GM12878 (cell line): ENCODE data around the gene VEGFB. TPM values are rescaled to one million over a fixed set of nuclear protein-coding genes. Genes with fewer than 3 reads are reported as not detected.
A peak's percentile ranks its signal among the peaks of the same experiment; 100 is the strongest.

Experiments
- ATAC-seq: fragments of 200-7000 bp; cut with Tn5 transposase; 3 replicates; pipeline ENCODE4 v1.9.1; 2020; ENCODE audit warnings: mild to moderate bottlenecking, moderate library complexity
- BruUV-seq: library from RNA; stranded (reverse); fragments of 400-500 nt; replicated peaks from 2 replicates; lab custom pipeline; 2021; lab: Mats Ljungman, UMichigan
- CTCF ChIA-PET: fragments of 300-600 bp; sonication (Branson Sonifier 250); formaldehyde crosslinking; extraction: SDS; loops from one replicate; lab custom pipeline; 2021; ENCODE audit warnings: inconsistent platforms; lab: Yijun Ruan, JAX
- POLR2A ChIA-PET: fragments of 350-600 bp; formaldehyde crosslinking; extraction: SDS; loops from one replicate; lab custom pipeline; 2021; ENCODE audit warnings: inconsistent platforms; lab: Charles Lee
- RAD21 ChIA-PET: fragments of 300-600 bp; sonication (Branson Sonifier 250); formaldehyde crosslinking; loops from one replicate; lab custom pipeline; 2023; ENCODE audit warnings: antibody characterized with exemption; ENCODE audit not compliant: unreplicated experiment; lab: Charles Lee
- SMC1A ChIA-PET: fragments of 300-600 bp; sonication (Branson Sonifier 250); formaldehyde crosslinking; loops from one replicate; lab custom pipeline; 2023; ENCODE audit not compliant: unreplicated experiment, uncharacterized antibody; lab: Charles Lee
- DNase-seq: peaks from one replicate; pipeline ENCODE4 v3.0.0-alpha.2; 2011; ENCODE audit warnings: low read depth, low spot score
- FAIRE-seq: peaks from 3 replicates; lab custom pipeline; 2011; peaks lifted over from hg19 to GRCh38; lab: Jason Lieb, UNC
- H2AFZ ChIP-seq: 2 replicates; pipeline ENCODE4 v1.6.0; 2011; ENCODE audit warnings: low read depth, low read length, control low read depth; ENCODE audit not compliant: control insufficient read depth
- H3K27ac ChIP-seq: 2 replicates; pipeline ENCODE4 v1.5.1; 2011; ENCODE audit warnings: control low read depth; ENCODE audit not compliant: control insufficient read depth, insufficient read depth
- H3K27me3 ChIP-seq, 2 experiments: replicated peaks in 1 of 2; 2 replicates each; pipeline versions ENCODE4 v1.6.0 to v1.6.1; 2011; ENCODE audit warnings: low read length in 1 of 2; ENCODE audit not compliant: control insufficient read depth in 2 of 2, insufficient read depth in 2 of 2
- H3K36me3 ChIP-seq, 2 experiments: 2 replicates each; pipeline ENCODE4 v1.5.1; 2011; ENCODE audit warnings: low read length in 1 of 2; ENCODE audit not compliant: control insufficient read depth in 2 of 2, insufficient read depth in 2 of 2
- H3K4me1 ChIP-seq: 2 replicates; pipeline ENCODE4 v1.6.1; 2011; ENCODE audit warnings: mild to moderate bottlenecking, low read length, moderate library complexity, mixed read lengths; ENCODE audit not compliant: control insufficient read depth, insufficient read depth
- H3K4me2 ChIP-seq: 2 replicates; pipeline ENCODE4 v1.6.0; 2011; ENCODE audit warnings: control low read depth; ENCODE audit not compliant: control insufficient read depth, insufficient read depth
- H3K4me3 ChIP-seq: fragments of 200-600 bp; sonication (generic); 2 replicates; pipeline ENCODE4 v1.5.1; 2016
- H3K79me2 ChIP-seq: 2 replicates; pipeline ENCODE4 v1.6.0; 2011; ENCODE audit warnings: low read length; ENCODE audit not compliant: control insufficient read depth, insufficient read depth
- H3K9ac ChIP-seq: 2 replicates; pipeline ENCODE4 v1.8.0; 2011; ENCODE audit warnings: low read length, control low read depth, mixed read lengths; ENCODE audit not compliant: control insufficient read depth, insufficient read depth
- H3K9me3 ChIP-seq: replicated peaks from 3 replicates; pipeline ENCODE4 v1.5.1; 2011; ENCODE audit warnings: mild to moderate bottlenecking, low read length; ENCODE audit not compliant: control insufficient read depth, insufficient read depth
- H4K20me1 ChIP-seq: 2 replicates; pipeline ENCODE4 v1.6.0; 2011; ENCODE audit not compliant: control insufficient read depth, insufficient read depth
- BCL11A ChIP-seq: IDR thresholded peaks from 2 replicates; pipeline ENCODE4 v1.6.1; 2011; ENCODE audit warnings: low read depth, low read length
- CBFB ChIP-seq: IDR thresholded peaks from 2 replicates; pipeline ENCODE4 v1.6.1; 2016; ENCODE audit warnings: antibody characterized with exemption, low read depth
- CBX3 ChIP-seq: fragments of 200-600 bp; sonication (generic); IDR thresholded peaks from 2 replicates; pipeline ENCODE4 v1.6.1; 2016; ENCODE audit warnings: low read depth, borderline replicate concordance
- DPF2 ChIP-seq: fragments of 450-650 bp; IDR thresholded peaks from 2 replicates; pipeline ENCODE4 v1.6.1; 2017; ENCODE audit warnings: mild to moderate bottlenecking
- EGR1 ChIP-seq, 2 experiments: IDR thresholded peaks; 1 replicate in 1 of 2; 2 replicates in 1 of 2; pipeline ENCODE4 v1.6.1; 2011 to 2012; ENCODE audit warnings: low read depth in 2 of 2, low read length in 2 of 2, borderline replicate concordance in 1 of 2, mild to moderate bottlenecking in 1 of 2, moderate library complexity in 1 of 2
- ETV6 ChIP-seq, 2 experiments: fragments of 450-650 bp in 1 of 2; IDR thresholded peaks in 1 of 2; conservative IDR thresholded peaks in 1 of 2; 2 replicates each; pipeline ENCODE4 v1.6.1; 2014; ENCODE audit warnings: antibody characterized with exemption in 1 of 2, borderline replicate concordance in 1 of 2, low read depth in 1 of 2, mild to moderate bottlenecking in 1 of 2, moderate library complexity in 1 of 2
- GATAD2B ChIP-seq: fragments of 450-650 bp; conservative IDR thresholded peaks from 2 replicates; pipeline ENCODE4 v1.6.1; 2017; ENCODE audit warnings: low read depth, mild to moderate bottlenecking, moderate library complexity
- HCFC1 ChIP-seq: fragments of 150-350 bp; IDR thresholded peaks from 2 replicates; pipeline ENCODE4 v1.6.1; 2014; ENCODE audit warnings: low read length
- JUNB ChIP-seq: IDR thresholded peaks from 2 replicates; pipeline ENCODE4 v1.6.1; 2016; ENCODE audit warnings: antibody characterized with exemption, mild to moderate bottlenecking
- MXI1 ChIP-seq: fragments of 150-350 bp; IDR thresholded peaks from 2 replicates; pipeline ENCODE4 v1.6.1; 2011; ENCODE audit warnings: low read depth, mild to moderate bottlenecking, inconsistent platforms, low read length, improper control_type of control experiment
- NFYA ChIP-seq: IDR thresholded peaks from 2 replicates; pipeline ENCODE4 v1.6.1; 2011; ENCODE audit warnings: low read depth, mild to moderate bottlenecking, low read length, improper control_type of control experiment, borderline replicate concordance
- NRF1 ChIP-seq: conservative IDR thresholded peaks from 2 replicates; pipeline ENCODE4 v1.6.1; 2011; ENCODE audit warnings: mild to moderate bottlenecking, low read depth, low read length, improper control_type of control experiment
- POLR2AphosphoS2 ChIP-seq: IDR thresholded peaks from 2 replicates; pipeline ENCODE4 v1.6.1; 2011; ENCODE audit warnings: low read depth, mild to moderate bottlenecking, low read length, improper control_type of control experiment, moderate library complexity
- TBL1XR1 ChIP-seq: IDR thresholded peaks from 2 replicates; pipeline ENCODE4 v1.6.1; 2012; ENCODE audit warnings: low read depth, low read length, improper control_type of control experiment
- ZBED1 ChIP-seq: IDR thresholded peaks from 2 replicates; pipeline ENCODE4 v1.6.1; 2016; ENCODE audit warnings: borderline replicate concordance
- ZNF274 ChIP-seq: IDR thresholded peaks from one replicate; pipeline ENCODE4 v1.8.0; 2011; ENCODE audit not compliant: insufficient read length, insufficient read depth
- ZNF622 ChIP-seq: fragments of 450-650 bp; IDR thresholded peaks from 2 replicates; pipeline ENCODE4 v1.6.1; 2017; ENCODE audit warnings: mild to moderate bottlenecking, inconsistent platforms
- WGBS: methylation state at CpG from one replicate; pipeline ENCODE4 v1.1.6; 2016; ENCODE audit warnings: low lambda C conversion rate; ENCODE audit not compliant: insufficient replicate concordance, insufficient coverage; ENCODE audit errors: missing lambda C conversion rate; 5-methylcytosine and 5-hydroxymethylcytosine counted together
- in situ Hi-C: fragments of 300-500 bp; cut with MboI; formaldehyde crosslinking; loops from 9 replicates; pipeline ENCODE4 v1.14.3; 2018; ENCODE audit warnings: mixed read lengths
- intact Hi-C: fragments of 100-400 bp; cut with micrococcal nuclease; formaldehyde crosslinking; loops from one replicate; pipeline ENCODE4 v1.14.2; 2022; ENCODE audit not compliant: unreplicated experiment
- polyA plus RNA-seq, 11 experiments: library from polyadenylated mRNA; depleted of rRNA in 4 of 11; unstranded in 6 of 11; stranded (reverse) in 5 of 11; fragments of >200 nt; fragmentation: Nextera tagmentation in 4 of 11; fragmentation: Illumina TruSeq in 1 of 11; extraction: Ambion mirVana in 4 of 11; extraction: Trizol in 1 of 11; gene quantifications; 1 replicate in 1 of 11; 2 replicates in 10 of 11; pipeline versions ENCODE4 v1.2.1 to v1.2.3, GENCODE V29; 2011 to 2016; ENCODE audit warnings: inconsistent platforms in 2 of 11, missing spikeins in 2 of 11, low read depth in 1 of 11
- total RNA-seq, 4 experiments: library from RNA; depleted of rRNA in 3 of 4; stranded (reverse); fragments of >200 nt in 3 of 4; fragmentation: Illumina TruSeq in 1 of 4; extraction: Trizol in 1 of 4; gene quantifications; 2 replicates each; pipeline versions ENCODE4 v1.2.1 to v1.2.3, GENCODE V29; 2013 to 2021
- TF ChIP-seq, protein P1 (sequence below): fragments of 450-650 bp; conservative IDR thresholded peaks from 2 replicates; pipeline ENCODE4 v1.6.1; 2017; ENCODE audit warnings: mild to moderate bottlenecking, moderate library complexity
- TF ChIP-seq, protein P2 (sequence below): IDR thresholded peaks from 2 replicates; pipeline ENCODE4 v1.6.1; 2012; ENCODE audit warnings: low read depth, low read length, improper control_type of control experiment
- TF ChIP-seq, protein P3 (sequence below): IDR thresholded peaks from 2 replicates; pipeline ENCODE4 v1.6.1; 2012; ENCODE audit warnings: low read depth, low read length, improper control_type of control experiment

Gene VEGFB
- total and polyA plus RNA-seq, 10 of the 15 experiments (the other 5 are each of a cell fraction or from before 2014, with no cell fraction given) = 7.0 to 75.8 (median 20.3) TPM

- peak; percentile 27 for FAIRE-seq
- Histone ChIP-seq H2AFZ (peak within 1 kb of the TSS; percentile 82), H3K79me2 (peaks cover 32% of the 10 kb centered on the region), H3K27me3 (no peaks in the 10 kb centered on the region), H3K4me2 (peak within 1 kb of the TSS; percentile 90), H3K27ac (peak within 1 kb of the TSS; percentile 92), H4K20me1 (no peaks in the 10 kb centered on the region), H3K4me3 (peak within 1 kb of the TSS; percentile 89), H3K36me3 (peaks cover 0 to 15% of the 10 kb centered on the region in 2 experiments; a peak in 2 of 4 replicates), H3K9me3 (no peaks in the 10 kb centered on the region), H3K9ac (peak within 1 kb of the TSS; percentile 87), H3K4me1 (peaks cover 41% of the 10 kb centered on the region)
- DNase-seq = peak; percentile 87
- in situ Hi-C loops (loop anchor here (25.0 kb wide), 1 partner anchor 1622 kb away; the partner anchor contains the start of genes CFL1, EFEMP2 and MUS81), intact Hi-C loops (loop anchor here (2.0 kb wide), 2 partner anchors 36 to 64 kb away; partner anchors contain the start of gene ESRRA)
- ChIA-PET CTCF (interaction anchor here (0.6 to 6.2 kb wide), 12 partner anchors 10 to 77 kb away, joined by 3 to 31 read pairs (median 4); partner anchors contain the start of genes NUDT22, PLCB3, PRDX5 and TRMT112), POLR2A (interaction anchor here (0.5 to 7.4 kb wide), 26 partner anchors 9 to 1569 kb away, joined by 3 to 77 read pairs (median 6); partner anchors contain the start of genes BAD, CATSPERZ, DNAJC4 and ESRRA), SMC1A (interaction anchor here (0.9 to 5.0 kb wide), 4 partner anchors 14 to 64 kb away, joined by 3 to 40 read pairs (median 4); partner anchors contain the start of genes FERMT3, NUDT22 and TRPT1), RAD21 (interaction anchor here (0.7 to 8.6 kb wide), 11 partner anchors 10 to 77 kb away, joined by 3 to 104 read pairs (median 5); partner anchors contain the start of genes CATSPERZ, FERMT3, NUDT22 and PLCB3)
- 1% methylated on average over 50 of the region's 58 CpGs for WGBS
- TSS peak; percentile 95 for BruUV-seq
- ATAC-seq = peak; percentile 70
- no peak for TF ChIP-seq ZNF622
- TF ChIP-seq EGR1 (IDR thresholded peaks at IDR 0.05; ENCODE audit: borderline replicate concordance in 1 of 2, low read depth in 2 of 2, low read length in 2 of 2) = peak in 1 of 2 experiments; percentile 90; a peak in 2 of 3 replicates
- TF ChIP-seq HCFC1 = peak; percentile 54
- peak; percentile 74 for TF ChIP-seq NRF1
- TF ChIP-seq ZBED1 = peak; percentile 85; the same call in 1 of the 2 replicates
- TF ChIP-seq DPF2 = peak; percentile 39; the same call in 1 of the 2 replicates
- peak in 1 of 2 experiments; percentile 79; a peak in 1 of 4 replicates for TF ChIP-seq ETV6 (conservative IDR thresholded peaks at IDR 0.05 in 1 of 2, IDR thresholded peaks at IDR 0.05 in 1 of 2; ENCODE audit: borderline replicate concordance in 1 of 2, low read depth in 1 of 2)
- peak; percentile 43 for TF ChIP-seq TBL1XR1
- peak; percentile 78 for TF ChIP-seq CBFB
- TF ChIP-seq, protein P1, sequence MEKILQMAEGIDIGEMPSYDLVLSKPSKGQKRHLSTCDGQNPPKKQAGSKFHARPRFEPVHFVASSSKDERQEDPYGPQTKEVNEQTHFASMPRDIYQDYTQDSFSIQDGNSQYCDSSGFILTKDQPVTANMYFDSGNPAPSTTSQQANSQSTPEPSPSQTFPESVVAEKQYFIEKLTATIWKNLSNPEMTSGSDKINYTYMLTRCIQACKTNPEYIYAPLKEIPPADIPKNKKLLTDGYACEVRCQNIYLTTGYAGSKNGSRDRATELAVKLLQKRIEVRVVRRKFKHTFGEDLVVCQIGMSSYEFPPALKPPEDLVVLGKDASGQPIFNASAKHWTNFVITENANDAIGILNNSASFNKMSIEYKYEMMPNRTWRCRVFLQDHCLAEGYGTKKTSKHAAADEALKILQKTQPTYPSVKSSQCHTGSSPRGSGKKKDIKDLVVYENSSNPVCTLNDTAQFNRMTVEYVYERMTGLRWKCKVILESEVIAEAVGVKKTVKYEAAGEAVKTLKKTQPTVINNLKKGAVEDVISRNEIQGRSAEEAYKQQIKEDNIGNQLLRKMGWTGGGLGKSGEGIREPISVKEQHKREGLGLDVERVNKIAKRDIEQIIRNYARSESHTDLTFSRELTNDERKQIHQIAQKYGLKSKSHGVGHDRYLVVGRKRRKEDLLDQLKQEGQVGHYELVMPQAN = peak; percentile 60
- TF ChIP-seq, protein P2, sequence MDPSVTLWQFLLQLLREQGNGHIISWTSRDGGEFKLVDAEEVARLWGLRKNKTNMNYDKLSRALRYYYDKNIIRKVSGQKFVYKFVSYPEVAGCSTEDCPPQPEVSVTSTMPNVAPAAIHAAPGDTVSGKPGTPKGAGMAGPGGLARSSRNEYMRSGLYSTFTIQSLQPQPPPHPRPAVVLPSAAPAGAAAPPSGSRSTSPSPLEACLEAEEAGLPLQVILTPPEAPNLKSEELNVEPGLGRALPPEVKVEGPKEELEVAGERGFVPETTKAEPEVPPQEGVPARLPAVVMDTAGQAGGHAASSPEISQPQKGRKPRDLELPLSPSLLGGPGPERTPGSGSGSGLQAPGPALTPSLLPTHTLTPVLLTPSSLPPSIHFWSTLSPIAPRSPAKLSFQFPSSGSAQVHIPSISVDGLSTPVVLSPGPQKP = peak; percentile 94
- no peak for TF ChIP-seq ZNF274
- no peak for TF ChIP-seq NFYA
- no peak for TF ChIP-seq CBX3
- TF ChIP-seq, protein P3, sequence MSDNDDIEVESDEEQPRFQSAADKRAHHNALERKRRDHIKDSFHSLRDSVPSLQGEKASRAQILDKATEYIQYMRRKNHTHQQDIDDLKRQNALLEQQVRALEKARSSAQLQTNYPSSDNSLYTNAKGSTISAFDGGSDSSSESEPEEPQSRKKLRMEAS = no peak; the same call in 1 of the 2 replicates
- peak; percentile 86 for TF ChIP-seq GATAD2B
- peak; percentile 6; the same call in 1 of the 2 replicates for TF ChIP-seq JUNB
- no peak for TF ChIP-seq BCL11A
- TF ChIP-seq POLR2AphosphoS2 = peak; percentile 89
- TF ChIP-seq MXI1 = peak; percentile 61
Observed at GRCh38 chr11:64240435-64241240, 6.3 kb downstream of the VEGFB start, which contains the start of gene FKBP2. TSS of gene FKBP2 (plus strand) at chr11:64241095. CDS start at chr11:64242388, 1,293 bp downstream.
